Spleen (tissue), 11 donors: ENCODE measurements around the gene UIMC1. TPM values are rescaled to one million over a fixed set of nuclear protein-coding genes. Genes with fewer than 3 reads are reported as not detected.

Experiments
- DNase-seq: peaks from one replicate; pipeline ENCODE4 v3.0.0-alpha.2; 2020
- H3K27ac ChIP-seq, 8 donors: fragments of 200-600 bp; sonication (generic) in 7 of 8; 1 replicate in 4 of 8; 2 replicates in 4 of 8; pipeline versions ENCODE4 v1.5.0 to v1.8.0; 2016 to 2021; ENCODE audit warnings: inconsistent platforms in 4 of 8, mild to moderate bottlenecking in 4 of 8, moderate library complexity in 1 of 8
- H3K27me3 ChIP-seq, 7 donors: fragments of 200-600 bp; sonication (generic) in 6 of 7; replicated peaks in 1 of 7; 1 replicate in 4 of 7; 2 replicates in 3 of 7; pipeline versions ENCODE4 v1.5.0 to v1.8.0; 2016 to 2021; ENCODE audit warnings: inconsistent platforms in 3 of 7, mild to moderate bottlenecking in 1 of 7
- H3K36me3 ChIP-seq, 6 donors: fragments of 200-600 bp; sonication (generic) in 5 of 6; 1 replicate in 4 of 6; 2 replicates in 2 of 6; pipeline versions ENCODE4 v1.5.0 to v1.8.0; 2016 to 2021; ENCODE audit warnings: inconsistent platforms in 2 of 6
- H3K4me1 ChIP-seq, 6 donors: fragments of 200-600 bp; sonication (generic) in 5 of 6; 1 replicate in 3 of 6; 2 replicates in 3 of 6; pipeline versions ENCODE4 v1.5.0 to v1.8.0; 2016 to 2021; ENCODE audit warnings: inconsistent platforms in 3 of 6
- H3K4me3 ChIP-seq, 8 donors: fragments of 200-600 bp; sonication (generic) in 7 of 8; 1 replicate in 4 of 8; 2 replicates in 4 of 8; pipeline versions ENCODE4 v1.5.0 to v1.8.0; 2016 to 2021; ENCODE audit warnings: inconsistent platforms in 4 of 8, mild to moderate bottlenecking in 4 of 8, moderate library complexity in 2 of 8
- H3K9me3 ChIP-seq, 8 donors: fragments of 200-600 bp; sonication (generic) in 7 of 8; 1 replicate in 4 of 8; 2 replicates in 4 of 8; pipeline versions ENCODE4 v1.5.0 to v1.8.0; 2016 to 2021; ENCODE audit warnings: inconsistent platforms in 4 of 8
- CTCF ChIP-seq, 11 experiments: fragments of 200-600 bp in 7 of 11; fragments of 450-650 bp in 4 of 11; sonication (generic) in 4 of 11; IDR thresholded peaks in 8 of 11; conservative IDR thresholded peaks in 3 of 11; 1 replicate in 7 of 11; 2 replicates in 4 of 11; pipeline versions ENCODE4 v1.4.0 to v1.8.0; 2016 to 2021; ENCODE audit warnings: antibody characterized with exemption in 11 of 11, inconsistent platforms in 4 of 11, mild to moderate bottlenecking in 1 of 11
- POLR2A ChIP-seq, 3 donors: fragments of 450-650 bp; IDR thresholded peaks; one replicate each; pipeline ENCODE4 v1.5.1; 2017; ENCODE audit warnings: antibody characterized with exemption in 3 of 3, mild to moderate bottlenecking in 1 of 3
- POLR2AphosphoS5 ChIP-seq, 3 donors: sonication (generic); formaldehyde crosslinking; IDR thresholded peaks; one replicate each; pipeline ENCODE4 v1.5.1; 2017; ENCODE audit warnings: antibody characterized with exemption in 3 of 3
- WGBS, 5 donors: extraction: QIAGEN DNeasy Blood & Tissue Kit in 3 of 5; methylation state at CpG; one replicate each; pipeline versions ENCODE4 v1.1.5 to v1.1.7; 2013 to 2018; 5-methylcytosine and 5-hydroxymethylcytosine counted together
- intact Hi-C: fragments of 100-400 bp; cut with DNase I; formaldehyde crosslinking; loops from one replicate; pipeline ENCODE4 v1.15.0; 2023; ENCODE audit warnings: low total_unique reads
- polyA plus RNA-seq, 3 donors: library from polyadenylated mRNA; stranded (reverse); fragments of 200-250 nt; gene quantifications; one replicate each; pipeline ENCODE4 v1.2.1, GENCODE V29; 2013
- total RNA-seq, 7 donors: library from RNA; depleted of rRNA in 3 of 7; stranded (reverse); fragments of >200 nt in 3 of 7; fragmentation: NEBNext Ultra II Directional in 4 of 7; extraction: Animal tissue kit (Norgen Biotek cat#: 25700) in 4 of 7; gene quantifications; one replicate each; pipeline versions ENCODE4 v1.1.0 to v1.2.1, GENCODE V29; 2016 to 2021
- donor health status: healthy with polysubstance abuse.
- donor health status: DM: no; HTN: no; CAD: no; lungs with moderate emphysema.
- donor health status: DM: no; HTN: no; CAD: no.
- donor health status: Bipolar disorder and iron deficiency.
- donor health status: healthy.
- donor health status: DM: no; HTN: no; CAD: no.
- donor health status: DM: yes; HTN: yes; CAD: no.

The UIMC1 gene
- total and polyA plus RNA-seq, 10 donors = 34.4 to 81.8 (median 53.8) TPM

- DNase-seq = no peak
- H3K27ac ChIP-seq = no peak overlapping the region
- H3K9me3 ChIP-seq = no peaks in the 10 kb centered on the region
- WGBS, 5 donors = 81 to 98% (median 95%) methylated on average over 14 to 18 of the region's 18 CpGs
- TF ChIP-seq POLR2A (IDR thresholded peaks at IDR 0.05) (no peak), CTCF (IDR thresholded peaks at IDR 0.05 in 8 of 11, conservative IDR thresholded peaks at IDR 0.05 in 3 of 11) (no peak), POLR2AphosphoS5 (IDR thresholded peaks at IDR 0.05) (no peak)
- H3K4me3 ChIP-seq = no peak overlapping the region
- H3K36me3 ChIP-seq = no peaks in the 10 kb centered on the region
- intact Hi-C loops = no loop called here
- H3K27me3 ChIP-seq = peaks cover 0 to 81% (median under 1%) of the 10 kb centered on the region in 7 donors
- H3K4me1 ChIP-seq = no peaks in the 10 kb centered on the region
Observed at GRCh38 chr5:176855598-176855997, 151.0 kb downstream of the UIMC1 start.

Other genes with a start within 250 kb of the UIMC1 start
- not detected for gene UNC5A, start 196.2 kb downstream of the UIMC1 start, total RNA-seq
- gene UNC5A, start 196.2 kb downstream of the UIMC1 start, polyA plus RNA-seq = under 1 TPM in 2 of 3 donors, not detected in 1; 0.03 to 0.06 TPM
- 100 to 1,000 TPM in 6 of 7 donors, 10 to 100 TPM in 1; 72.8 to 369 (median 170) TPM for gene HK3, start 107.4 kb downstream of the UIMC1 start, total RNA-seq
- gene HK3, start 107.4 kb downstream of the UIMC1 start, polyA plus RNA-seq = 100 to 1,000 TPM in 2 of 3 donors, 10 to 100 TPM in 1; 38.8 to 199 (median 151) TPM
- 10 to 100 TPM; 19.1 to 36.3 (median 27.7) TPM for gene ZNF346, start 15.9 kb upstream of the UIMC1 start, total RNA-seq
- 1 to 10 TPM; 5.9 to 9.7 (median 7.3) TPM for gene ZNF346, start 15.9 kb upstream of the UIMC1 start, polyA plus RNA-seq
- gene FGFR4, start 80.1 kb upstream of the UIMC1 start, total RNA-seq = 10 to 100 TPM; 10.1 to 41.6 (median 28.9) TPM
- 10 to 100 TPM in 2 of 3 donors, 1 to 10 TPM in 1; 5.2 to 23.4 (median 15.4) TPM for gene FGFR4, start 80.1 kb upstream of the UIMC1 start, polyA plus RNA-seq
- 100 to 1,000 TPM in 2 of 7 donors, 10 to 100 TPM in 5; 65.0 to 130 (median 79.7) TPM for gene NSD1, start 127.0 kb upstream of the UIMC1 start, total RNA-seq
- 1 to 10 TPM; 4.1 to 9.7 (median 5.0) TPM for gene NSD1, start 127.0 kb upstream of the UIMC1 start, polyA plus RNA-seq